T-helper 2 cell treated with Interferon-gamma antibody and Interleukin-4, amounts not matched to agents 5 μg/mL and 100 μg/mL, for 36 hours (primary cell): ENCODE data around the gene PAIP1.
"Not testable (repeated sequence)": the region's sequence is repeated elsewhere in the genome, so short reads cannot be mapped to it uniquely, and the experiment has no call there.

Experiments
- DNase-seq: peaks from one replicate; pipeline ENCODE4 v3.0.0; 2021; ENCODE audit warnings: low spot score
- H3K27ac Mint-ChIP-seq: one replicate; pipeline ENCODE4 v1.8.0; 2021; ENCODE audit warnings: mild to moderate bottlenecking, mixed read lengths
- H3K27me3 Mint-ChIP-seq: one replicate; pipeline ENCODE4 v1.8.0; 2021; ENCODE audit warnings: low read depth, mixed read lengths
- H3K36me3 Mint-ChIP-seq: one replicate; pipeline ENCODE4 v1.8.0; 2021; ENCODE audit warnings: low read depth, mixed read lengths
- H3K4me1 Mint-ChIP-seq: one replicate; pipeline ENCODE4 v1.8.0; 2021; ENCODE audit warnings: low read depth, mixed read lengths
- H3K4me3 Mint-ChIP-seq: one replicate; pipeline ENCODE4 v1.8.0; 2022; ENCODE audit warnings: mild to moderate bottlenecking, moderate library complexity, mixed read lengths
- H3K9me3 Mint-ChIP-seq: one replicate; pipeline ENCODE4 v1.8.0; 2021; ENCODE audit warnings: mixed read lengths

Gene PAIP1

GRCh38 chr5:43583724-43584123 lies 26.8 kb upstream of the PAIP1 start:
- peaks cover 9% of the 10 kb centered on the region for H3K36me3 Mint-ChIP-seq
- no peaks in the 10 kb centered on the region for H3K9me3 Mint-ChIP-seq
- no peak overlapping the region for H3K27ac Mint-ChIP-seq
- H3K27me3 Mint-ChIP-seq, result no peaks in the 10 kb centered on the region
- H3K4me1 Mint-ChIP-seq, result peaks cover 2% of the 10 kb centered on the region
- DNase-seq, result no peak
- no peak overlapping the region for H3K4me3 Mint-ChIP-seq

- H3K27me3 Mint-ChIP-seq, result no peaks in the 10 kb centered on the region
- no peak for DNase-seq
- H3K36me3 Mint-ChIP-seq, result peaks cover 9% of the 10 kb centered on the region
- H3K27ac Mint-ChIP-seq, result no peak overlapping the region
- peaks cover 2% of the 10 kb centered on the region for H3K4me1 Mint-ChIP-seq
- H3K4me3 Mint-ChIP-seq, result no peak overlapping the region
- no peaks in the 10 kb centered on the region for H3K9me3 Mint-ChIP-seq
Observed at GRCh38 chr5:43582082-43583005, 25.5 kb upstream of the PAIP1 start.

GRCh38 chr5:43581398-43581797 lies 24.5 kb upstream of the PAIP1 start:
- no peaks in the 10 kb centered on the region for H3K9me3 Mint-ChIP-seq
- H3K4me1 Mint-ChIP-seq, result peaks cover 2% of the 10 kb centered on the region
- H3K36me3 Mint-ChIP-seq, result peaks cover 9% of the 10 kb centered on the region
- H3K27me3 Mint-ChIP-seq, result no peaks in the 10 kb centered on the region
- H3K4me3 Mint-ChIP-seq, result no peak overlapping the region
- H3K27ac Mint-ChIP-seq, result no peak overlapping the region
- DNase-seq, result no peak

GRCh38 chr5:43580402-43581210 lies 23.7 kb upstream of the PAIP1 start:
- H3K9me3 Mint-ChIP-seq, H3K27ac Mint-ChIP-seq: not testable (repeated sequence)

GRCh38 chr5:43573058-43573457 lies 16.2 kb upstream of the PAIP1 start:
- Mint-ChIP-seq H3K27ac (no peak overlapping the region), H3K4me3 (no peak overlapping the region), H3K27me3 (no peaks in the 10 kb centered on the region), H3K4me1 (no peaks in the 10 kb centered on the region), H3K36me3 (peaks cover 12% of the 10 kb centered on the region), H3K9me3 (no peaks in the 10 kb centered on the region)
- DNase-seq, result no peak

More at GRCh38 chr5:43580402-43581210, 23.7 kb upstream of the PAIP1 start:
- H3K36me3 Mint-ChIP-seq, H3K4me1 Mint-ChIP-seq, H3K4me3 Mint-ChIP-seq, DNase-seq, H3K27me3 Mint-ChIP-seq: not testable (repeated sequence)

- no peaks in the 10 kb centered on the region for H3K9me3 Mint-ChIP-seq
- H3K36me3 Mint-ChIP-seq, result peaks cover 12% of the 10 kb centered on the region
- no peak for DNase-seq
- H3K27ac Mint-ChIP-seq, result no peak overlapping the region
- no peak overlapping the region for H3K4me3 Mint-ChIP-seq
- H3K4me1 Mint-ChIP-seq, result no peaks in the 10 kb centered on the region
- no peaks in the 10 kb centered on the region for H3K27me3 Mint-ChIP-seq
Observed at GRCh38 chr5:43572357-43572756, 15.5 kb upstream of the PAIP1 start.

- Mint-ChIP-seq H3K27ac (no peak overlapping the region), H3K4me3 (no peak overlapping the region), H3K9me3 (no peaks in the 10 kb centered on the region), H3K36me3 (peaks cover 12% of the 10 kb centered on the region), H3K4me1 (no peaks in the 10 kb centered on the region), H3K27me3 (no peaks in the 10 kb centered on the region)
- DNase-seq, result no peak
Observed at GRCh38 chr5:43571237-43571636, 14.4 kb upstream of the PAIP1 start.

GRCh38 chr5:43570450-43571158 lies 13.7 kb upstream of the PAIP1 start:
- Mint-ChIP-seq H3K4me3 (no peak overlapping the region), H3K27me3 (no peaks in the 10 kb centered on the region), H3K27ac (no peak overlapping the region), H3K36me3 (peaks cover 9% of the 10 kb centered on the region), H3K4me1 (no peaks in the 10 kb centered on the region), H3K9me3 (no peaks in the 10 kb centered on the region)
- no peak for DNase-seq

- no peaks in the 10 kb centered on the region for H3K27me3 Mint-ChIP-seq
- H3K4me3 Mint-ChIP-seq, result no peak overlapping the region
- H3K4me1 Mint-ChIP-seq, result no peaks in the 10 kb centered on the region
- H3K36me3 Mint-ChIP-seq, result peaks cover 2% of the 10 kb centered on the region
- no peak for DNase-seq
- H3K9me3 Mint-ChIP-seq, result no peaks in the 10 kb centered on the region
- H3K27ac Mint-ChIP-seq, result no peak overlapping the region
Observed at GRCh38 chr5:43569236-43569746, 12.4 kb upstream of the PAIP1 start.

- no peaks in the 10 kb centered on the region for H3K4me1 Mint-ChIP-seq
- H3K9me3 Mint-ChIP-seq, result no peaks in the 10 kb centered on the region
- DNase-seq, result no peak
- H3K36me3 Mint-ChIP-seq, result no peaks in the 10 kb centered on the region
- no peak overlapping the region for H3K4me3 Mint-ChIP-seq
- H3K27ac Mint-ChIP-seq, result no peak overlapping the region
- no peaks in the 10 kb centered on the region for H3K27me3 Mint-ChIP-seq
Observed at GRCh38 chr5:43567967-43568366, 11.1 kb upstream of the PAIP1 start.

GRCh38 chr5:43565043-43565442 lies 8.2 kb upstream of the PAIP1 start:
- no peaks in the 10 kb centered on the region for H3K9me3 Mint-ChIP-seq
- no peak for DNase-seq
- H3K4me1 Mint-ChIP-seq, result no peaks in the 10 kb centered on the region
- H3K4me3 Mint-ChIP-seq, result no peak overlapping the region
- no peak overlapping the region for H3K27ac Mint-ChIP-seq
- peaks cover 10% of the 10 kb centered on the region for H3K27me3 Mint-ChIP-seq
- H3K36me3 Mint-ChIP-seq, result no peaks in the 10 kb centered on the region

GRCh38 chr5:43564289-43564850 lies 7.5 kb upstream of the PAIP1 start:
- Mint-ChIP-seq H3K4me3 (no peak overlapping the region), H3K36me3 (no peaks in the 10 kb centered on the region), H3K27ac (no peak overlapping the region), H3K9me3 (no peaks in the 10 kb centered on the region), H3K4me1 (no peaks in the 10 kb centered on the region), H3K27me3 (peaks cover 13% of the 10 kb centered on the region)
- DNase-seq, result no peak

GRCh38 chr5:43563321-43563720 lies 6.4 kb upstream of the PAIP1 start:
- Mint-ChIP-seq H3K36me3 (no peaks in the 10 kb centered on the region), H3K9me3 (no peaks in the 10 kb centered on the region), H3K27ac (no peak overlapping the region), H3K4me3 (no peak overlapping the region), H3K27me3 (peaks cover 13% of the 10 kb centered on the region), H3K4me1 (no peaks in the 10 kb centered on the region)
- DNase-seq, result no peak
